Measurements from ENCODE around the gene GALR2. TPM values are rescaled to one million over a fixed set of nuclear protein-coding genes. Genes with fewer than 3 reads are reported as not detected.

GALR2 gene
- total RNA-seq, 1 experiment from 2014 or later: not detected

GRCh38 chr17:76027159-76027839 lies 47.3 kb upstream of the GALR2 start, which contains the start of gene EVPL:
Gene EVPL, minus strand, starts transcription at chr17:76027306. Its CDS starts 108 bp downstream, at chr17:76027198.
- Histone ChIP-seq H3K36me3 (ENCODE audit: insufficient read depth, low read length, poor library complexity, severe bottlenecking) (no peaks in the 10 kb centered on the region), H3K27me3 (replicated peaks; ENCODE audit: insufficient read depth, low read depth, low read length, poor library complexity) (no peaks in the 10 kb centered on the region), H3K27ac (ENCODE audit: low read depth, low read length, poor library complexity, severe bottlenecking) (no peak within 1 kb of the TSS), H3K4me1 (ENCODE audit: insufficient read depth, low read length, poor library complexity, severe bottlenecking) (peaks cover 18% of the 10 kb centered on the region), H3K9me3 (ENCODE audit: low read depth, low read length, poor library complexity, severe bottlenecking) (no peaks in the 10 kb centered on the region), H3K4me3 (ENCODE audit: low read depth, low read length, poor library complexity, severe bottlenecking) (no peak within 1 kb of the TSS)
- DNase-seq (ENCODE audit: low spot score): no peak
- POLR2A ChIA-PET (ENCODE audit: low non-redundant PET): no interaction called here
- CTCF ChIA-PET: no interaction called here
- intact Hi-C loops (cut with micrococcal nuclease; ENCODE audit: unreplicated experiment): no loop called here
- no TSS peak for BruUV-seq (replicated peaks)
- no peak for TF ChIP-seq CTCF (conservative IDR thresholded peaks at IDR 0.05; ENCODE audit: low read depth, low read length)

GRCh38 chr17:76032073-76032779 lies 42.4 kb upstream of the GALR2 start:
- no peaks in the 10 kb centered on the region for H3K36me3 ChIP-seq (ENCODE audit: insufficient read depth, low read length, poor library complexity, severe bottlenecking)
- ChIA-PET POLR2A (ENCODE audit: low non-redundant PET) (no interaction called here), CTCF (interaction anchor here (0.7 kb wide), 1 partner anchor 11 kb away, joined by 4 read pairs; no protein-coding TSS in a partner anchor)
- H3K9me3 ChIP-seq (ENCODE audit: low read depth, low read length, poor library complexity, severe bottlenecking): no peaks in the 10 kb centered on the region
- no peaks in the 10 kb centered on the region for H3K27me3 ChIP-seq (replicated peaks; ENCODE audit: insufficient read depth, low read depth, low read length, poor library complexity)
- peaks cover 23% of the 10 kb centered on the region for H3K4me1 ChIP-seq (ENCODE audit: insufficient read depth, low read length, poor library complexity, severe bottlenecking)
- peak; percentile 83 for DNase-seq (ENCODE audit: low spot score)
- intact Hi-C loops (cut with micrococcal nuclease; ENCODE audit: unreplicated experiment): no loop called here
- BruUV-seq (replicated peaks): no TSS peak
- H3K4me3 ChIP-seq (ENCODE audit: low read depth, low read length, poor library complexity, severe bottlenecking): no peak overlapping the region
- no peak overlapping the region for H3K27ac ChIP-seq (ENCODE audit: low read depth, low read length, poor library complexity, severe bottlenecking)
- TF ChIP-seq EZH2 (IDR thresholded peaks at IDR 0.05; ENCODE audit: borderline replicate concordance, low read depth, low read length, poor library complexity, severe bottlenecking) (no peak), CTCF (conservative IDR thresholded peaks at IDR 0.05; ENCODE audit: low read depth, low read length) (peak; percentile 36; the same call in 1 of the 2 replicates)

GRCh38 chr17:76032780-76033108 lies 41.8 kb upstream of the GALR2 start:
- POLR2A ChIA-PET (ENCODE audit: low non-redundant PET): no interaction called here

More at GRCh38 chr17:76032780-76033108, 41.8 kb upstream of the GALR2 start:
- peaks cover 25% of the 10 kb centered on the region for H3K4me1 ChIP-seq (ENCODE audit: insufficient read depth, low read length, poor library complexity, severe bottlenecking)
- no peaks in the 10 kb centered on the region for H3K36me3 ChIP-seq (ENCODE audit: insufficient read depth, low read length, poor library complexity, severe bottlenecking)
- TF ChIP-seq CTCF (conservative IDR thresholded peaks at IDR 0.05; ENCODE audit: low read depth, low read length) (no peak), EZH2 (IDR thresholded peaks at IDR 0.05; ENCODE audit: borderline replicate concordance, low read depth, low read length, poor library complexity, severe bottlenecking) (no peak)
- no peak overlapping the region for H3K4me3 ChIP-seq (ENCODE audit: low read depth, low read length, poor library complexity, severe bottlenecking)
- no peak for DNase-seq (ENCODE audit: low spot score)
- intact Hi-C loops (cut with micrococcal nuclease; ENCODE audit: unreplicated experiment): no loop called here
- CTCF ChIA-PET: no interaction called here
- no peaks in the 10 kb centered on the region for H3K9me3 ChIP-seq (ENCODE audit: low read depth, low read length, poor library complexity, severe bottlenecking)
- H3K27ac ChIP-seq (ENCODE audit: low read depth, low read length, poor library complexity, severe bottlenecking): no peak overlapping the region
- H3K27me3 ChIP-seq (replicated peaks; ENCODE audit: insufficient read depth, low read depth, low read length, poor library complexity): no peaks in the 10 kb centered on the region
- no TSS peak for BruUV-seq (replicated peaks)
